HFFc6 (cell line): Measurements from ENCODE around the gene NR3C1. TPM values are rescaled to one million over a fixed set of nuclear protein-coding genes. Genes with fewer than 3 reads are reported as not detected.

Source experiments
- DNase-seq: peaks from one replicate; pipeline ENCODE4 v3.0.0-alpha.2; 2018
- H3K27ac Mint-ChIP-seq: 2 replicates; pipeline ENCODE4 v1.8.0; 2020; ENCODE audit warnings: mild to moderate bottlenecking, mixed read lengths
- H3K27me3 Mint-ChIP-seq: 2 replicates; pipeline ENCODE4 v1.8.0; 2021; ENCODE audit warnings: mild to moderate bottlenecking, moderate library complexity, mixed read lengths; ENCODE audit not compliant: insufficient read depth
- H3K36me3 Mint-ChIP-seq: 2 replicates; pipeline ENCODE4 v1.8.0; 2021; ENCODE audit warnings: low read depth, mixed read lengths
- H3K4me1 Mint-ChIP-seq: 2 replicates; pipeline ENCODE4 v1.8.0; 2020; ENCODE audit warnings: low read depth, mixed read lengths
- H3K4me3 Mint-ChIP-seq: 2 replicates; pipeline ENCODE4 v1.8.0; 2020; ENCODE audit warnings: mild to moderate bottlenecking, moderate library complexity, mixed read lengths
- H3K9me3 Mint-ChIP-seq: 2 replicates; pipeline ENCODE4 v1.8.0; 2020; ENCODE audit warnings: mild to moderate bottlenecking, mixed read lengths
- total RNA-seq, 6 experiments: library from RNA; stranded (reverse); fragmentation: NEBNext Ultra II Directional; extraction: Animal tissue kit (Norgen Biotek cat#: 25700); gene quantifications; 2 replicates in 1 of 6; 3 replicates in 5 of 6; pipeline ENCODE4 v1.2.3, GENCODE V29; 2021
- TF ChIP-seq, protein P1 (sequence below): fragments of 200-600 bp; sonication (generic); IDR thresholded peaks from 2 replicates; pipeline ENCODE4 v1.5.0; 2021; ENCODE audit warnings: antibody characterized with exemption, mild to moderate bottlenecking

Gene NR3C1
- total RNA-seq, 6 experiments from 2014 or later = 61.6 to 86.9 (median 71.5) TPM

DNA sequence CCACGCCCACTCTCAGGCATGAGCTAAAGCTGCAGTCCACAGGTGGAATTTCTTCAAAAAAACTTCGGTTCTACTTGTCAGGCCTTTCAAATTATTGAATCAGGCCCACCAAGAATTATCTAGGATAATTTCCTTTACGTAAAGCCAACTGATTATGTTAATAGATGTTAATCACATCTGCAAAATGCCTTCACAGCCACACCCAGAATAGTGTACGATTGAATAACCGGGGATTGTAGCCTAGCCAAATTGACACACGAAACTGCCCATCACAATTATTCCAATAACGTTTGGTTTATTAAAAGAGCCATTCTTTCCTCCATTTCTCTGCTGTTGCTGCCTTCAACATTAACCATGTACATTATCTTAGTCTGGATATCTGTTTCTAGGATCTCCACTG, 148.7 kb downstream of the NR3C1 start:
- DNase-seq = no peak
- H3K27ac Mint-ChIP-seq = no peak overlapping the region
- no peak overlapping the region for H3K4me3 Mint-ChIP-seq
- H3K9me3 Mint-ChIP-seq = no peaks in the 10 kb centered on the region
- H3K27me3 Mint-ChIP-seq = peaks cover 2% of the 10 kb centered on the region; the same call in 1 of the 2 replicates
- peaks cover 51% of the 10 kb centered on the region for H3K4me1 Mint-ChIP-seq
- no peaks in the 10 kb centered on the region for H3K36me3 Mint-ChIP-seq
- TF ChIP-seq, protein P1, sequence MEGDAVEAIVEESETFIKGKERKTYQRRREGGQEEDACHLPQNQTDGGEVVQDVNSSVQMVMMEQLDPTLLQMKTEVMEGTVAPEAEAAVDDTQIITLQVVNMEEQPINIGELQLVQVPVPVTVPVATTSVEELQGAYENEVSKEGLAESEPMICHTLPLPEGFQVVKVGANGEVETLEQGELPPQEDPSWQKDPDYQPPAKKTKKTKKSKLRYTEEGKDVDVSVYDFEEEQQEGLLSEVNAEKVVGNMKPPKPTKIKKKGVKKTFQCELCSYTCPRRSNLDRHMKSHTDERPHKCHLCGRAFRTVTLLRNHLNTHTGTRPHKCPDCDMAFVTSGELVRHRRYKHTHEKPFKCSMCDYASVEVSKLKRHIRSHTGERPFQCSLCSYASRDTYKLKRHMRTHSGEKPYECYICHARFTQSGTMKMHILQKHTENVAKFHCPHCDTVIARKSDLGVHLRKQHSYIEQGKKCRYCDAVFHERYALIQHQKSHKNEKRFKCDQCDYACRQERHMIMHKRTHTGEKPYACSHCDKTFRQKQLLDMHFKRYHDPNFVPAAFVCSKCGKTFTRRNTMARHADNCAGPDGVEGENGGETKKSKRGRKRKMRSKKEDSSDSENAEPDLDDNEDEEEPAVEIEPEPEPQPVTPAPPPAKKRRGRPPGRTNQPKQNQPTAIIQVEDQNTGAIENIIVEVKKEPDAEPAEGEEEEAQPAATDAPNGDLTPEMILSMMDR = no peak

DNA sequence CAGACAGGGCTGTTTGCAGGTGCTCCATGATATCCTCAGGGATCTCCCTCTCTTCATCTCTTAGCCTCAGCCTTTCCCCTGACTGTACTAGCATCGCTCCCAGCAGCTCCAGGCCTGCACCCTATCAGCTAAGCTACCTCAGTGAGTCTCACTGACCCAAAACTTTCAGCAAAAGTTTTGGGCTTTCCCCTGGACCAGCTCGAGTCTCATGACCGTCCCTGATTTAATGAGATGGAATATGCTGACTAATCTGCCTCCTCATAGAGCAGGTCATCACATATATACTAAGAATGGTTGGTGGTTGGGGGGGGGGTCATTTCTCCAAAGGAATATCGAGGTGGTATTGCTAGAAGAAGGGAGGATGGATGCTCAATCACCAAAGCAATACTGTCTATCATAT, 151.5 kb downstream of the NR3C1 start:
- no peak for DNase-seq
- peaks cover 9% of the 10 kb centered on the region; the same call in 1 of the 2 replicates for H3K36me3 Mint-ChIP-seq
- peaks cover 55% of the 10 kb centered on the region for H3K4me1 Mint-ChIP-seq
- peaks cover 2% of the 10 kb centered on the region; the same call in 1 of the 2 replicates for H3K27me3 Mint-ChIP-seq
- no peak overlapping the region for H3K4me3 Mint-ChIP-seq
- H3K27ac Mint-ChIP-seq = no peak overlapping the region
- TF ChIP-seq, protein P1 = no peak
- H3K9me3 Mint-ChIP-seq = no peaks in the 10 kb centered on the region

DNA sequence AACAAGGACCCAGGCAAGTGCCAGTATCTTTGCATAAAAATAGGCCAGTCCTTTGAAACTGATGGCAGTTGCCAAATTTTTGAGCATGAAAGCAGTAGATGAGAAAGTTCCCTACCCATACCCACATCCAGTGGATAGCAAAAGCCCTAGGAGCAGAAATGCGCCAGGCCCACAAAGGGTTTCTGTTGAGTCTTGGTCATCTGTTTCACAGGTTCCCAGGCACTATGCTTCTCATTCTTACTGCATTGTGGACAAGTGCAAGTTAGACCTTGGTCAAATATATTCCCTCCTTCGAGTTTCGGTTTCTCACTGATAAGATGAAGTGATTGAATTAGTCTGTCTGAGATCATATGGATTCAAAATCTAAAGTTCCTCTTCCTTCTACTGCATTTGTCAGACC, 152.3 kb downstream of the NR3C1 start:
- no peak for DNase-seq
- no peak overlapping the region for H3K27ac Mint-ChIP-seq
- H3K9me3 Mint-ChIP-seq = no peaks in the 10 kb centered on the region
- TF ChIP-seq, protein P1 = no peak
- H3K27me3 Mint-ChIP-seq = peaks cover 2% of the 10 kb centered on the region; the same call in 1 of the 2 replicates
- H3K4me1 Mint-ChIP-seq = peaks cover 61% of the 10 kb centered on the region
- H3K36me3 Mint-ChIP-seq = peaks cover 9% of the 10 kb centered on the region; the same call in 1 of the 2 replicates
- H3K4me3 Mint-ChIP-seq = no peak overlapping the region

GRCh38 chr5:143249851-143250250, 153.6 kb downstream of the NR3C1 start:
- peak overlapping the region; percentile 92 for H3K27ac Mint-ChIP-seq
- TF ChIP-seq, protein P1 = no peak
- peaks cover 75% of the 10 kb centered on the region for H3K4me1 Mint-ChIP-seq
- DNase-seq = no peak
- peak overlapping the region; percentile 20; the same call in 1 of the 2 replicates for H3K4me3 Mint-ChIP-seq
- no peaks in the 10 kb centered on the region for H3K9me3 Mint-ChIP-seq
- peaks cover 9% of the 10 kb centered on the region; the same call in 1 of the 2 replicates for H3K36me3 Mint-ChIP-seq
- peaks cover 2% of the 10 kb centered on the region; the same call in 1 of the 2 replicates for H3K27me3 Mint-ChIP-seq

- peak; percentile 86 for DNase-seq
- TF ChIP-seq, protein P1 = no peak
- H3K4me3 Mint-ChIP-seq = peak overlapping the region; percentile 27
- H3K27me3 Mint-ChIP-seq = peaks cover 2% of the 10 kb centered on the region
- peaks cover 9% of the 10 kb centered on the region; the same call in 1 of the 2 replicates for H3K36me3 Mint-ChIP-seq
- H3K4me1 Mint-ChIP-seq = peaks cover 83% of the 10 kb centered on the region
- peak overlapping the region; percentile 92 for H3K27ac Mint-ChIP-seq
- no peaks in the 10 kb centered on the region for H3K9me3 Mint-ChIP-seq
Observed at GRCh38 chr5:143248822-143249579, 154.5 kb downstream of the NR3C1 start.
